NOMO-1 (cell line): ENCODE data around the gene SSBP2.
"Not testable (repeated sequence)": the region's sequence is repeated elsewhere in the genome, so short reads cannot be mapped to it uniquely, and the experiment has no call there.

Experiments
- DNase-seq, 2 experiments: peaks; one replicate each; lab custom pipeline; 2025; ENCODE audit not compliant: unreplicated experiment in 2 of 2; lab: John Stamatoyannopoulos, UW

The SSBP2 gene

GRCh38 chr5:81473395-81473794, 277.5 kb downstream of the SSBP2 start:
- not testable (repeated sequence) for DNase-seq

- DNase-seq: no peak
These were observed 281.2 kb downstream of the SSBP2 start for GRCh38 chr5:81469676-81470075.

GRCh38 chr5:81450940-81451339, 300.0 kb downstream of the SSBP2 start:
- DNase-seq: no peak

GRCh38 chr5:81435023-81435422, 315.9 kb downstream of the SSBP2 start:
- no peak for DNase-seq

- no peak for DNase-seq
These were observed 320.9 kb downstream of the SSBP2 start for GRCh38 chr5:81429985-81430384.

- DNase-seq: no peak
These were observed 321.5 kb downstream of the SSBP2 start for GRCh38 chr5:81429363-81429762.

GRCh38 chr5:81428861-81429260, 322.0 kb downstream of the SSBP2 start:
- DNase-seq: no peak

GRCh38 chr5:81428446-81428845, 322.5 kb downstream of the SSBP2 start:
- no peak for DNase-seq

- no peak for DNase-seq
These were observed 323.3 kb downstream of the SSBP2 start for GRCh38 chr5:81427566-81427965.

GRCh38 chr5:81426359-81427030, 324.4 kb downstream of the SSBP2 start:
- DNase-seq: no peak

- DNase-seq: peak; percentile 3 to 47
These were observed 325.3 kb downstream of the SSBP2 start for GRCh38 chr5:81425569-81425968.

GRCh38 chr5:81424728-81425127, 326.2 kb downstream of the SSBP2 start:
- no peak for DNase-seq

- DNase-seq: no peak
These were observed 328.2 kb downstream of the SSBP2 start for GRCh38 chr5:81422671-81423070.

GRCh38 chr5:81420039-81420667, 330.7 kb downstream of the SSBP2 start:
- DNase-seq: peak in 1 of 2 experiments; percentile 73

- DNase-seq: no peak
These were observed 332.3 kb downstream of the SSBP2 start for GRCh38 chr5:81418606-81419005.

- DNase-seq: no peak
These were observed 333.8 kb downstream of the SSBP2 start for GRCh38 chr5:81417052-81417451.

GRCh38 chr5:81409896-81410295, 341.0 kb downstream of the SSBP2 start:
- DNase-seq: no peak

GRCh38 chr5:81409361-81409760, 341.5 kb downstream of the SSBP2 start:
- no peak for DNase-seq

GRCh38 chr5:81408496-81408895, 342.4 kb downstream of the SSBP2 start:
- DNase-seq: no peak

- not testable (repeated sequence) for DNase-seq
These were observed 343.1 kb downstream of the SSBP2 start for GRCh38 chr5:81407811-81408210.

- DNase-seq: no peak
These were observed 345.6 kb downstream of the SSBP2 start for GRCh38 chr5:81405126-81405891.
